ENCODE results near the gene LRATD1. TPM values are rescaled to one million over a fixed set of nuclear protein-coding genes. Genes with fewer than 3 reads are reported as not detected.

LRATD1 gene, protein sequence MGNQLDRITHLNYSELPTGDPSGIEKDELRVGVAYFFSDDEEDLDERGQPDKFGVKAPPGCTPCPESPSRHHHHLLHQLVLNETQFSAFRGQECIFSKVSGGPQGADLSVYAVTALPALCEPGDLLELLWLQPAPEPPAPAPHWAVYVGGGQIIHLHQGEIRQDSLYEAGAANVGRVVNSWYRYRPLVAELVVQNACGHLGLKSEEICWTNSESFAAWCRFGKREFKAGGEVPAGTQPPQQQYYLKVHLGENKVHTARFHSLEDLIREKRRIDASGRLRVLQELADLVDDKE
- total RNA-seq, result 6.2 and 8.7 TPM in 2 replicates

DNA sequence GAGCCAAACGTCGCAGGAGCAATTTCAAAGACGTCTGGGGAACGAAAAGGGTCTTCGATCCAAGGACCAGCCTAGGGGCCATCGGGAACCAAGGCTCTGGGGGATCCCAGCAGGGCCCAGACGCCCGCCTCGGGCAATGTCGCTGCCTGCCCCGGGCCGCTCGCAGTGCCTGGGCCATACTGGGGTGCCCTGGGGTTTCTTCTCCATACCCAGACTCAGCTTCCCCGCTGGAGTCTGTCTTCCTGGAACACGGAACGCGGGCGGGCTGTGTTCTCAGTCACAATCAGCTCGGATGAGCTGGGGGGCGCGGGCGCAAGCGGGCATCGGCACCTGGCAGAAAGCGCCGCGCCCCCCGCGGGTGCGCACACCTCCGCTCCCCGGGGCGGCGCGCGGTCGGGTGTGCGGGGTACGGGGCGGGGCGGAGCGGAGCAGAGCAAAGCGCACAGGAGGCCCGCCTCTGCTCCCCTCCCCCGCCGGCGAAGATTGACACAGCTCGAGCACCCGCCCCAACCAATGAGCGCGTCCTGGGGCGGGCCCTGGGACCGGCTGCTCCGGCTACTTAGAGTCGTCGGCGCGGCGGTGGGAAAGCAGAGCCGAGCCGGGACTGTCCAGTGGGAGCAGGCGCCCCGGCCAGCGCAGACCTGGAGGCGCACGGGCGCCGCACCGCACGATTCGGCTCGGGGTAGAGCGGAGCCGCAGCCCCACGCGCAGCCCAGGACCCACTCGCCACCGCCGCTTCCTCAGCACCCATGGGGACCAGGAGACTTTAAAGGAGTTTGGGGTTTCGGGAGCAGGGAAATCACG, at the start of gene LRATD1:
Gene LRATD1 (plus strand): TSS at position 585 of the 804 bp plus-strand sequence. CDS start 1,263 bp downstream, outside the sequence.

